PC-3 (cell line): ENCODE results near the gene SOX10. TPM values are rescaled to one million over a fixed set of nuclear protein-coding genes. Genes with fewer than 3 reads are reported as not detected.
A peak's percentile ranks its signal among the peaks of the same experiment; 100 is the strongest.

Experiments
- ATAC-seq: fragments of 200-7000 bp; cut with Tn5 transposase; 2 replicates; pipeline ENCODE4 v1.9.1; 2020; ENCODE audit warnings: mild to moderate bottlenecking, moderate library complexity
- BruUV-seq: library from RNA; stranded (reverse); fragments of 400-500 nt; replicated peaks from 2 replicates; lab custom pipeline; 2021; lab: Mats Ljungman, UMichigan
- CTCF ChIA-PET: fragments of 300-600 bp; sonication (Branson Sonifier 250); formaldehyde crosslinking; loops from one replicate; lab custom pipeline; 2022; ENCODE audit warnings: antibody characterized with exemption; lab: Charles Lee
- POLR2A ChIA-PET: fragments of 300-600 bp; sonication (Branson Sonifier 250); formaldehyde crosslinking; loops from one replicate; lab custom pipeline; 2022; ENCODE audit warnings: antibody characterized with exemption; ENCODE audit not compliant: unreplicated experiment; lab: Charles Lee
- DNase-seq: peaks from one replicate; pipeline ENCODE4 v3.0.0-alpha.2; 2015
- H2AFZ ChIP-seq: fragments of 300-600 bp; sonication (generic); 2 replicates; pipeline ENCODE4 v1.6.0; 2016; ENCODE audit warnings: antibody characterized with exemption, low read length
- H3F3A ChIP-seq: fragments of 300-600 bp; sonication (generic); one replicate; pipeline ENCODE4 v1.6.0; 2017; ENCODE audit warnings: antibody characterized with exemption, low read length, control low read depth, mild to moderate bottlenecking; ENCODE audit not compliant: unreplicated experiment
- H3K27ac ChIP-seq: fragments of 300-600 bp; sonication (generic); 2 replicates; pipeline ENCODE4 v1.5.1; 2016; ENCODE audit warnings: mild to moderate bottlenecking, low read length
- H3K27me3 ChIP-seq: fragments of 300-600 bp; sonication (generic); 2 replicates; pipeline ENCODE4 v1.6.1; 2016; ENCODE audit warnings: low read length, mixed read lengths
- H3K36me3 ChIP-seq: fragments of 300-600 bp; sonication (generic); 2 replicates; pipeline ENCODE4 v1.6.1; 2016; ENCODE audit warnings: low read depth, mixed run types, low read length, mixed read lengths
- H3K4me1 ChIP-seq: fragments of 300-600 bp; sonication (generic); 2 replicates; pipeline ENCODE4 v1.5.1; 2016; ENCODE audit warnings: low read length; ENCODE audit not compliant: insufficient read depth
- H3K4me2 ChIP-seq: fragments of 300-600 bp; sonication (generic); 2 replicates; pipeline ENCODE4 v1.6.0; 2016; ENCODE audit warnings: low read length
- H3K4me3 ChIP-seq: fragments of 300-600 bp; sonication (generic); 2 replicates; pipeline ENCODE4 v1.5.1; 2016; ENCODE audit warnings: mild to moderate bottlenecking, low read length, mixed read lengths
- H3K79me2 ChIP-seq: fragments of 300-600 bp; sonication (generic); 2 replicates; pipeline ENCODE4 v1.6.1; 2017; ENCODE audit warnings: low read length, mixed read lengths
- H3K9ac ChIP-seq: fragments of 300-600 bp; sonication (generic); 2 replicates; pipeline ENCODE4 v1.6.0; 2016; ENCODE audit warnings: mild to moderate bottlenecking, low read length
- H3K9me2 ChIP-seq: fragments of 300-600 bp; sonication (generic); replicated peaks from 2 replicates; pipeline ENCODE4 v1.6.1; 2016; ENCODE audit warnings: mixed run types, low read length, mixed read lengths
- H3K9me3 ChIP-seq: fragments of 300-600 bp; sonication (generic); 2 replicates; pipeline ENCODE4 v1.6.1; 2016; ENCODE audit warnings: low read length, mixed read lengths
- H4K20me1 ChIP-seq: fragments of 300-600 bp; sonication (generic); 2 replicates; pipeline ENCODE4 v1.6.1; 2016; ENCODE audit warnings: low read length, mixed read lengths
- CTCF ChIP-seq: fragments of 300-600 bp; sonication (generic); conservative IDR thresholded peaks from 2 replicates; pipeline ENCODE4 v1.5.1; 2017; ENCODE audit warnings: antibody characterized with exemption, low read depth, mild to moderate bottlenecking, low read length
- EZH2 ChIP-seq: fragments of 300-600 bp; sonication (generic); IDR thresholded peaks from one replicate; pipeline ENCODE4 v1.6.1; 2017; ENCODE audit warnings: antibody characterized with exemption, mild to moderate bottlenecking, low read length; ENCODE audit not compliant: unreplicated experiment
- EZH2phosphoT487 ChIP-seq: fragments of 300-600 bp; sonication (generic); IDR thresholded peaks from 2 replicates; pipeline ENCODE4 v1.6.1; 2018; ENCODE audit warnings: mild to moderate bottlenecking, antibody characterized with exemption, low read length, borderline replicate concordance
- intact Hi-C: fragments of 100-400 bp; cut with micrococcal nuclease; formaldehyde crosslinking; loops from 2 replicates; pipeline ENCODE4 v1.9.0; 2023
- microRNA-seq: library from miRNA; unstranded; fragments of <30 nt; microRNA quantifications from one replicate; pipeline ENCODE4 v1.1.0, GENCODE V29; 2020; ENCODE audit not compliant: unreplicated experiment
- total RNA-seq: library from RNA; depleted of rRNA; stranded (reverse); fragments of >200 nt; gene quantifications from 2 replicates; pipeline ENCODE4 v1.2.3, GENCODE V29; 2014; rRNA removed

The SOX10 gene
- total RNA-seq, 1 experiment from 2014 or later, result 1.1 TPM

GRCh38 chr22:37923927-37924326 lies 60.4 kb downstream of the SOX10 start:
- no TSS peak for BruUV-seq
- DNase-seq (no peak), ATAC-seq (no peak)
- Histone ChIP-seq H4K20me1 (no peaks in the 10 kb centered on the region), H3K79me2 (no peaks in the 10 kb centered on the region), H3K4me1 (no peaks in the 10 kb centered on the region), H3K9ac (no peak overlapping the region), H3K4me2 (no peak overlapping the region), H3K36me3 (no peaks in the 10 kb centered on the region; the same call in 1 of the 2 replicates), H3K9me2 (no peaks in the 10 kb centered on the region), H3F3A (no peaks in the 10 kb centered on the region), H3K27me3 (no peaks in the 10 kb centered on the region), H3K4me3 (no peak overlapping the region), H3K9me3 (no peaks in the 10 kb centered on the region), H2AFZ (no peak overlapping the region), H3K27ac (no peak overlapping the region)
- ChIA-PET CTCF (no interaction called here), POLR2A (no interaction called here)
- TF ChIP-seq CTCF (no peak), EZH2 (no peak), EZH2phosphoT487 (no peak)
- intact Hi-C loops, result no loop called here

Small RNA genes lying within 50 kb of the gene (microRNA-seq; reads per million reads assigned to microRNA genes)
- gene MIR4534, result not detected
- gene MIR6820, result 4.3 reads per million, percentile 18 among the genes with 10 or more reads in this experiment

Other genes with a start within 250 kb of the SOX10 start
- gene GCAT, start 176.6 kb downstream of the SOX10 start, total RNA-seq, result 26.0 and 33.3 TPM in 2 replicates
- not detected in 2 replicates for gene GALR3, start 161.2 kb downstream of the SOX10 start, total RNA-seq
- gene ANKRD54, start 140.2 kb downstream of the SOX10 start, total RNA-seq, result 24.9 and 30.1 TPM in 2 replicates
- 164 and 218 TPM in 2 replicates for gene EIF3L, start 135.1 kb downstream of the SOX10 start, total RNA-seq
- gene MICALL1, start 78.3 kb downstream of the SOX10 start, total RNA-seq, result 20.1 and 29.9 TPM in 2 replicates
- 0.52 and 0.69 TPM in 2 replicates for gene C22orf23, start 31.0 kb downstream of the SOX10 start, total RNA-seq
- 177 and 238 TPM in 2 replicates for gene POLR2F, start 30.9 kb downstream of the SOX10 start, total RNA-seq
- 41.7 and 45.5 TPM in 2 replicates for gene PICK1, start 72.8 kb upstream of the SOX10 start, total RNA-seq
- gene SLC16A8, start 99.6 kb upstream of the SOX10 start, total RNA-seq, result not detected in 2 replicates
- 0.80 TPM in 1 of 2 replicates, not detected in the other for gene BAIAP2L2, start 126.1 kb upstream of the SOX10 start, total RNA-seq
- gene PLA2G6, start 197.3 kb upstream of the SOX10 start, total RNA-seq, result 6.0 and 6.3 TPM in 2 replicates
- gene MAFF, start 217.4 kb upstream of the SOX10 start, total RNA-seq, result 72.6 and 112 TPM in 2 replicates